ENCODE results near the gene DUS4L.

DNA sequence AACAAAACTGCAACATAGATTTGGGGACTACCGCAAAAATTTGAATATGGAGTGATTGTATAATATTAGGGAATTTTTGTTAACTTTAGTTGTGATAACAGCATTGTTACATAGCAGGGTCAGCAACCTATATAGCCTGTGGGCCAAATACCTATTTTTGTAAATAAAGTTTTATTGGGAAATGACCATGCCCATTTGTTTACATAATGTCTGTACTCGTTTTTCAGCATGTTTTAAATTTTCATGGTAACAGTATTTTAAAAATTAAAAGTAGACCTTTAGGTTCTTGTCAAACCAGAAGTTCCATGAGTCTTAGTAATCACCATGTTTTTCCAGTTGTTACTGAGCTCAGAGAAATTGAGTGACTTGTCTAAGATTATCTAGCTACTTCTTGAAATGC is 20.9 kb downstream of the DUS4L start:
- TF ChIP-seq CTCF (IDR thresholded peaks at IDR 0.05; ENCODE audit: low read depth, low read length) (no peak), EZH2phosphoT487 (IDR thresholded peaks at IDR 0.05; ENCODE audit: low read depth) (no peak)
